Measurements from ENCODE around the gene ITGB3BP.

ITGB3BP gene

GRCh38 chr1:63555480-63555879 lies 32.5 kb upstream of the ITGB3BP start:
- no peak overlapping the region for H3K4me3 ChIP-seq (replicated peaks; ENCODE audit: low read depth, low read length)
- DNase-seq (ENCODE audit: extremely low read depth, low read depth), result no peak
- TF ChIP-seq CTCF (IDR thresholded peaks at IDR 0.05; ENCODE audit: low read depth, low read length, missing control alignments), result no peak

- no peak overlapping the region for H3K4me3 ChIP-seq (replicated peaks; ENCODE audit: low read depth, low read length)
- DNase-seq (ENCODE audit: extremely low read depth, low read depth), result no peak
- TF ChIP-seq CTCF (IDR thresholded peaks at IDR 0.05; ENCODE audit: low read depth, low read length, missing control alignments), result no peak
These were observed 25.9 kb upstream of the ITGB3BP start for GRCh38 chr1:63548877-63549276.

GRCh38 chr1:63548303-63548702 lies 25.3 kb upstream of the ITGB3BP start:
- TF ChIP-seq CTCF (IDR thresholded peaks at IDR 0.05; ENCODE audit: low read depth, low read length, missing control alignments), result no peak
- no peak for DNase-seq (ENCODE audit: extremely low read depth, low read depth)
- H3K4me3 ChIP-seq (replicated peaks; ENCODE audit: low read depth, low read length), result no peak overlapping the region

GRCh38 chr1:63547621-63548294 lies 24.7 kb upstream of the ITGB3BP start:
- no peak for TF ChIP-seq CTCF (IDR thresholded peaks at IDR 0.05; ENCODE audit: low read depth, low read length, missing control alignments)

GRCh38 chr1:63545780-63546179 lies 22.8 kb upstream of the ITGB3BP start:
- no peak overlapping the region for H3K4me3 ChIP-seq (replicated peaks; ENCODE audit: low read depth, low read length)
- no peak for DNase-seq (ENCODE audit: extremely low read depth, low read depth)
- no peak for TF ChIP-seq CTCF (IDR thresholded peaks at IDR 0.05; ENCODE audit: low read depth, low read length, missing control alignments)

More at GRCh38 chr1:63547621-63548294, 24.7 kb upstream of the ITGB3BP start:
- DNase-seq (ENCODE audit: extremely low read depth, low read depth), result no peak
- no peak overlapping the region for H3K4me3 ChIP-seq (replicated peaks; ENCODE audit: low read depth, low read length)

GRCh38 chr1:63537940-63538339 lies 14.9 kb upstream of the ITGB3BP start:
- no peak for DNase-seq (ENCODE audit: extremely low read depth, low read depth)

More at GRCh38 chr1:63537940-63538339, 14.9 kb upstream of the ITGB3BP start:
- no peak overlapping the region for H3K4me3 ChIP-seq (replicated peaks; ENCODE audit: low read depth, low read length)
- no peak for TF ChIP-seq CTCF (IDR thresholded peaks at IDR 0.05; ENCODE audit: low read depth, low read length, missing control alignments)

Data from HFF-Myc (cell line).